GM12891 (cell line): Measurements from ENCODE around the gene RPL10A.

ENCODE experiments used
- PAX5 ChIP-seq: IDR thresholded peaks from 2 replicates; pipeline ENCODE4 v1.6.1; 2011; ENCODE audit warnings: low read length, moderate library complexity, mild to moderate bottlenecking; ENCODE audit not compliant: insufficient read depth, severe bottlenecking
- POLR2A ChIP-seq: IDR thresholded peaks from 2 replicates; pipeline ENCODE4 v1.6.1; 2011; ENCODE audit warnings: low read depth, low read length, control low read depth

DNA sequence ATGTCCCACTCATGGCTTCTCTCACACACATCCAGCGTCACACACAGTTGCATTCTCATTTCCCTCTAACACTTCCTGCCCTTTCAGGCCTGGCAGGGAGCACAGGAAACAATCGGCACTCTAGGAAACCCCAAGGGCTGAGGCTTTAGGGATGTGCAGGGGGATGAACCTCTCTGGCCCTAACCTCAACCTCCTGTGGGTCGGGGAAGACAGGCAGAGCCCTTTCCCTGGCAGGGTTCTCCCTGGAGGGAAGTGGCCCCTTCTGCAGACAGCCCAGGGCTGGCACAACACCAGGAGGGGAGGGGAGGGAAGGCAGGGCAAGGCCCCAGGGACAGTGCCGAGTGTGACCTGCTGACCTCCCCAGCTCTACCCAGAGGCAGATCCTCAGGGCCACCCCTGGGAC lies 26.0 kb downstream of the RPL10A start:
- TF ChIP-seq POLR2A, result no peak
- no peak for TF ChIP-seq PAX5
